H1 (cell line): ENCODE measurements around the gene PHYHD1. TPM values are rescaled to one million over a fixed set of nuclear protein-coding genes. Genes with fewer than 3 reads are reported as not detected.

Experiments
- CTCF ChIA-PET: fragments of 300-600 bp; sonication (Branson Sonifier 250); formaldehyde crosslinking; loops from one replicate; lab custom pipeline; 2021; ENCODE audit not compliant: partially characterized antibody; lab: Charles Lee
- POLR2A ChIA-PET: fragments of 300-600 bp; sonication (Branson Sonifier 250); formaldehyde crosslinking; loops from one replicate; lab custom pipeline; 2021; ENCODE audit warnings: inconsistent platforms; ENCODE audit not compliant: partially characterized antibody; lab: Charles Lee
- DNase-seq, 2 experiments: peaks; one replicate each; pipeline versions ENCODE4 v3.0.0 to v3.0.0-alpha.2; 2010 to 2022; ENCODE audit warnings: low spot score in 2 of 2, low read depth in 1 of 2, mixed read lengths in 1 of 2
- FAIRE-seq: peaks from 2 replicates; lab custom pipeline; 2011; peaks lifted over from hg19 to GRCh38; lab: Jason Lieb, UNC
- H2AFZ ChIP-seq: 2 replicates; pipeline ENCODE4 v1.8.1; 2012; ENCODE audit warnings: low read length, inconsistent platforms
- H2AK5ac ChIP-seq: 2 replicates; pipeline ENCODE4 v1.6.1; 2013; ENCODE audit warnings: low read depth, low read length
- H2BK120ac ChIP-seq: replicated peaks from 2 replicates; pipeline ENCODE3; 2013; ENCODE audit warnings: low read depth, low read length, inconsistent platforms
- H2BK12ac ChIP-seq: 2 replicates; pipeline ENCODE4 v1.6.1; 2013; ENCODE audit warnings: low read depth, low read length
- H2BK15ac ChIP-seq: 2 replicates; pipeline ENCODE4 v1.6.1; 2013; ENCODE audit warnings: low read length
- H2BK20ac ChIP-seq: 2 replicates; pipeline ENCODE4 v1.6.1; 2013; ENCODE audit warnings: low read length
- H2BK5ac ChIP-seq: 2 replicates; pipeline ENCODE4 v1.6.1; 2013; ENCODE audit warnings: low read depth, low read length
- H3K14ac ChIP-seq: 2 replicates; pipeline ENCODE4 v1.6.1; 2013; ENCODE audit warnings: inconsistent platforms; ENCODE audit not compliant: insufficient read length
- H3K18ac ChIP-seq: 2 replicates; pipeline ENCODE4 v1.6.1; 2013; ENCODE audit warnings: low read length; ENCODE audit errors: extremely low read depth
- H3K23ac ChIP-seq: 2 replicates; pipeline ENCODE4 v1.6.1; 2013; ENCODE audit warnings: inconsistent platforms; ENCODE audit not compliant: insufficient read length
- H3K23me2 ChIP-seq: 2 replicates; pipeline ENCODE4 v1.6.1; 2013; ENCODE audit warnings: low read depth, low read length
- H3K27ac ChIP-seq: 2 replicates; pipeline ENCODE4 v1.6.1; 2011; ENCODE audit warnings: low read depth, low read length, inconsistent platforms
- H3K27me3 ChIP-seq, 4 experiments: replicated peaks in 1 of 4; 1 replicate in 1 of 4; 2 replicates in 3 of 4; pipeline versions ENCODE4 v1.6.1 to v1.8.1; 2011 to 2013; ENCODE audit warnings: low read length in 3 of 4, mild to moderate bottlenecking in 3 of 4, inconsistent platforms in 2 of 4, mixed read lengths in 2 of 4, moderate library complexity in 1 of 4; ENCODE audit not compliant: control insufficient read depth in 3 of 4, insufficient read depth in 3 of 4; ENCODE audit errors: extremely low read depth in 1 of 4
- H3K36me3 ChIP-seq, 4 experiments: 2 replicates each; pipeline versions ENCODE4 v1.6.1 to v1.8.1; 2011 to 2013; ENCODE audit warnings: mild to moderate bottlenecking in 4 of 4, low read length in 3 of 4, moderate library complexity in 2 of 4, control low read depth in 1 of 4, inconsistent platforms in 1 of 4; ENCODE audit not compliant: insufficient read depth in 4 of 4, control insufficient read depth in 2 of 4
- H3K4ac ChIP-seq: replicated peaks from 2 replicates; pipeline ENCODE3; 2013; ENCODE audit warnings: low read length, low read depth, mixed read lengths, inconsistent platforms; ENCODE audit not compliant: insufficient read length
- H3K4me1 ChIP-seq, 4 experiments: replicated peaks in 1 of 4; 1 replicate in 1 of 4; 2 replicates in 3 of 4; pipeline versions ENCODE4 v1.6.1 to v1.8.1; 2011 to 2013; ENCODE audit warnings: low read length in 3 of 4, inconsistent platforms in 2 of 4, mixed read lengths in 1 of 4; ENCODE audit not compliant: insufficient read depth in 4 of 4, control insufficient read depth in 3 of 4
- H3K4me2 ChIP-seq, 2 experiments: 2 replicates each; pipeline versions ENCODE4 v1.6.1 to v1.8.1; 2011 to 2013; ENCODE audit warnings: low read depth in 2 of 2, low read length in 2 of 2, control low read depth in 1 of 2, inconsistent platforms in 1 of 2, mild to moderate bottlenecking in 1 of 2; ENCODE audit not compliant: insufficient read depth in 1 of 2
- H3K4me3 ChIP-seq, 4 experiments: fragments of 200-600, 300-600 bp in 1 of 4; sonication (generic), shearing (Covaris generic), sonication (Bioruptor Twin) in 1 of 4; 2 replicates each; pipeline versions ENCODE4 v1.5.1 to v1.8.1; 2011 to 2016; ENCODE audit warnings: low read length in 4 of 4, low read depth in 3 of 4, control low read depth in 2 of 4, inconsistent platforms in 2 of 4, mild to moderate bottlenecking in 2 of 4, mixed read lengths in 1 of 4, moderate library complexity in 1 of 4; ENCODE audit not compliant: insufficient read depth in 2 of 4; ENCODE audit errors: extremely low read depth in 1 of 4
- H3K56ac ChIP-seq: replicated peaks from 2 replicates; pipeline ENCODE3; 2013; ENCODE audit warnings: low read depth, mild to moderate bottlenecking, mixed read lengths, low read length, inconsistent platforms; ENCODE audit not compliant: insufficient read length
- H3K79me1 ChIP-seq: 2 replicates; pipeline ENCODE4 v1.6.1; 2013; ENCODE audit warnings: low read depth, low read length, control low read depth
- H3K79me2 ChIP-seq, 2 experiments: 2 replicates each; pipeline versions ENCODE4 v1.6.1 to v1.8.1; 2012 to 2013; ENCODE audit warnings: low read length in 2 of 2, mild to moderate bottlenecking in 2 of 2, inconsistent platforms in 1 of 2; ENCODE audit not compliant: insufficient read depth in 2 of 2, control insufficient read depth in 1 of 2
- H3K9ac ChIP-seq, 4 experiments: replicated peaks in 1 of 4; 1 replicate in 1 of 4; 2 replicates in 3 of 4; pipeline versions ENCODE4 v1.6.1 to v1.8.1; 2011 to 2013; ENCODE audit warnings: low read depth in 3 of 4, low read length in 3 of 4, control low read depth in 2 of 4, mild to moderate bottlenecking in 2 of 4, moderate library complexity in 2 of 4, inconsistent platforms in 1 of 4; ENCODE audit errors: extremely low read depth in 1 of 4
- H3K9me3 ChIP-seq, 2 experiments: 2 replicates each; pipeline versions ENCODE4 v1.6.1 to v1.8.1; 2012 to 2013; ENCODE audit warnings: mild to moderate bottlenecking in 2 of 2, moderate library complexity in 2 of 2, control low read depth in 1 of 2, inconsistent platforms in 1 of 2, low read depth in 1 of 2, low read length in 1 of 2, mixed read lengths in 1 of 2; ENCODE audit not compliant: insufficient read depth in 2 of 2
- H4K20me1 ChIP-seq, 2 experiments: replicated peaks in 1 of 2; 2 replicates each; pipeline versions ENCODE3 to v1.8.1; 2011 to 2013; ENCODE audit warnings: inconsistent platforms in 2 of 2, low read length in 2 of 2, mild to moderate bottlenecking in 1 of 2; ENCODE audit not compliant: insufficient read depth in 2 of 2, control insufficient read depth in 1 of 2
- H4K5ac ChIP-seq: 2 replicates; pipeline ENCODE4 v1.6.1; 2013; ENCODE audit warnings: low read length, low read depth, mixed read lengths, inconsistent platforms; ENCODE audit not compliant: insufficient read length
- H4K8ac ChIP-seq: 2 replicates; pipeline ENCODE4 v1.8.0; 2013; ENCODE audit warnings: mild to moderate bottlenecking, moderate library complexity, low read length, inconsistent platforms; ENCODE audit not compliant: insufficient read depth; ENCODE audit errors: extremely low read depth
- H4K91ac ChIP-seq: replicated peaks from 2 replicates; pipeline ENCODE3; 2013; ENCODE audit warnings: low read length, mixed read lengths, inconsistent platforms; ENCODE audit not compliant: insufficient read length
- FOSL1 ChIP-seq: IDR thresholded peaks from 2 replicates; pipeline ENCODE4 v1.6.1; 2011; ENCODE audit warnings: mild to moderate bottlenecking, low read depth, low read length, moderate library complexity; ENCODE audit not compliant: insufficient read depth
- POU5F1 ChIP-seq: IDR thresholded peaks from 2 replicates; pipeline ENCODE4 v1.6.1; 2011; ENCODE audit warnings: low read depth, mild to moderate bottlenecking, low read length, moderate library complexity
- RXRA ChIP-seq: IDR thresholded peaks from 2 replicates; pipeline ENCODE4 v1.6.1; 2011; ENCODE audit warnings: low read depth, mild to moderate bottlenecking, low read length, moderate library complexity; ENCODE audit not compliant: insufficient read depth
- SIRT6 ChIP-seq: IDR thresholded peaks from one replicate; pipeline ENCODE4 v1.7.1; 2012; ENCODE audit warnings: low read length, inconsistent platforms
- SP2 ChIP-seq: IDR thresholded peaks from 2 replicates; pipeline ENCODE4 v1.6.1; 2012; ENCODE audit warnings: mild to moderate bottlenecking, low read length, inconsistent platforms
- SP4 ChIP-seq: IDR thresholded peaks from 2 replicates; pipeline ENCODE4 v1.6.1; 2012; ENCODE audit warnings: low read length, inconsistent platforms
- WGBS, 2 experiments: shearing (Covaris generic) in 1 of 2; methylation state at CpG; one replicate each; pipeline versions ENCODE4 v1.1.6 to v1.1.7; 2013 to 2015; ENCODE audit warnings: low lambda C conversion rate in 2 of 2, mixed read lengths in 2 of 2, inconsistent platforms in 1 of 2, low coverage in 1 of 2, missing lambda C conversion rate in 1 of 2; ENCODE audit not compliant: insufficient replicate concordance in 2 of 2, insufficient coverage in 1 of 2, insufficient read length in 1 of 2; ENCODE audit errors: extremely low coverage in 1 of 2, missing lambda C conversion rate in 1 of 2; 5-methylcytosine and 5-hydroxymethylcytosine counted together
- polyA plus RNA-seq, 7 experiments: library from polyadenylated mRNA; depleted of rRNA in 3 of 7; stranded (reverse) in 5 of 7; unstranded in 2 of 7; fragments of >200 nt in 5 of 7; fragments of 200-250 nt in 2 of 7; gene quantifications; 1 replicate in 5 of 7; 2 replicates in 1 of 7; 4 replicates in 1 of 7; pipeline versions ENCODE4 v1.2.1 to v1.2.3, GENCODE V29; 2011 to 2013; ENCODE audit warnings: missing spikeins in 2 of 7, mixed read lengths in 2 of 7
- total RNA-seq: library from RNA; stranded (reverse); fragmentation: NEBNext Ultra II Directional; extraction: Animal tissue kit (Norgen Biotek cat#: 25700); gene quantifications from 2 replicates; pipeline ENCODE4 v1.2.1, GENCODE V29; 2021

Gene PHYHD1
- total and polyA plus RNA-seq, 2 of the 8 experiments (the other 6 are each of a cell fraction or from before 2014, with no cell fraction given), result 14.1 to 25.6 TPM

DNA sequence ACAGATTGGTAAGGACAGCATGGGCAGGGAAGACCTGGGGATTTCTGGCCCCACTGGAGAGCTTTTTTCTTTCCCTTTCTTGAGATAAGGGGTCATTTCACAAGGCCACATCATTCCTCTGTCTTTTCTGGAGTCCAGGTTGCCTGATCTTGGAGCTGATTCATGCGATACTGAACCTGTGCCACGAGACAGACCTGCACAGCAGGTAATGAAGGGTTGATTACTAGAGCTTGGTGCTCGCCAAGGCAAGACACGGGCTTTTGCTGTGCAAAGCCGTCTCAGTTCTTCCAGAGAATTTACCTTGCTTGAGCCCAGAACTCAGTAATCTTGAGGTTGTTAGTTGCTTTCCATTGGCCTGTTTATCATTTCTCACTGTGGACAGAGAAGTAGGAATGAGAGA lies 65.9 kb downstream of the PHYHD1 start:
- 92% methylated on average over 5 of the region's 5 CpGs; no CpG with 5 or more reads in 1 of the 2 experiments for WGBS, 2 experiments
- Histone ChIP-seq H2BK15ac (no peak overlapping the region), H3K79me2 (no peaks in the 10 kb centered on the region), H3K4me2 (no peak overlapping the region), H2BK5ac (no peak overlapping the region), H3K9me3 (no peaks in the 10 kb centered on the region), H3K79me1 (no peaks in the 10 kb centered on the region), H3K27me3 (no peaks in the 10 kb centered on the region), H3K23me2 (no peaks in the 10 kb centered on the region), H3K36me3 (peaks cover 22 to 77% (median 68%) of the 10 kb centered on the region in 4 experiments), H3K23ac (no peak overlapping the region), H2BK12ac (no peak overlapping the region), H3K9ac (no peak overlapping the region), H3K14ac (no peak overlapping the region), H4K8ac (no peak overlapping the region), H3K18ac (no peak overlapping the region), H2BK120ac (no peak overlapping the region), H2AFZ (no peak overlapping the region), H2AK5ac (no peak overlapping the region), H4K20me1 (peaks cover 0 to 1% of the 10 kb centered on the region in 2 experiments), H3K4me3 (no peak overlapping the region), H2BK20ac (no peak overlapping the region), H3K4ac (no peak overlapping the region), H3K56ac (no peak overlapping the region), H3K4me1 (no peaks in the 10 kb centered on the region), H4K91ac (no peak overlapping the region), H3K27ac (no peak overlapping the region), H4K5ac (no peak overlapping the region)
- DNase-seq (no peak), FAIRE-seq (no peak)
- TF ChIP-seq SP2 (no peak), RXRA (no peak), SIRT6 (no peak), FOSL1 (no peak), POU5F1 (no peak), SP4 (no peak)
- ChIA-PET POLR2A (interaction anchor here (1.0 kb wide), 1 partner anchor 22 kb away, joined by 3 read pairs; no protein-coding TSS in a partner anchor), CTCF (interaction anchor here (0.9 to 3.0 kb wide), 3 partner anchors 16 to 27 kb away, joined by 3 to 9 read pairs (median 5); no protein-coding TSS in a partner anchor)
